ENCODE measurements around the gene UBXN11.
"Not testable (repeated sequence)": the region's sequence is repeated elsewhere in the genome, so short reads cannot be mapped to it uniquely, and the experiment has no call there.

UBXN11 gene

DNA sequence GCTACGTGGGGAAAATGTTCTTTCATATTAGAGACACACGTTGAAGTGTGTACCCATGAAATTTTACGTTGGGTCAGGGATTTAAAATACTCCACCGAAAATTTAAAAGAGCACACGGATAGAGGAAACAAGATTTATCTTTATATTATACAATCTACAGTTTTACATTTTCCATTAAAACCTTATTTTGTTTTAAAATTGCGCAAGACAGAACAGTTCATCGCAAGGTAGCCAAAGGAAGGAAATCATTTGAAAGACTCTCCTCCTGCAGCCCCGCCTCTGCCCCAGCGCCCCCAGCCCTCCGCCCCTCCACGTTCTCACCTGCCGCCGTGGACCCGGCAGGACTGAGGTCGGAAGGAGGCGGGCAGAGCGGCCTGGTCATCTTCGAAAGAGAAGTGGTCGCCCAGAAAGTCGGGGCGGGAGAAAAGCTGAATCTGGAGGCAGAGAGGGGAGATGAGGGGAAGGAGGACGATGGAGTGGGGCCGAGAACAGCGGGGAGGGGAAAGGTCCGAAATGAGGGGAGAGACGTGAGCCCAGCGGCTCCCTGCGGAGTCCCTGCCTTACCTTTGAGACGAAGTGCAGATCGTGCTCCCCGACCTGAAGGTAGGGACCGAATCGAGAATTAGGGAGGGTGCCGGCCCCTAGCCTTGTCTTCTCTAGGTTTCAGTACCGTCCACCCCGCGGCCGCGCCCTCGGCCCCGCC lies 29.5 kb upstream of the UBXN11 start:
- DNase-seq: peak; percentile 51

DNA sequence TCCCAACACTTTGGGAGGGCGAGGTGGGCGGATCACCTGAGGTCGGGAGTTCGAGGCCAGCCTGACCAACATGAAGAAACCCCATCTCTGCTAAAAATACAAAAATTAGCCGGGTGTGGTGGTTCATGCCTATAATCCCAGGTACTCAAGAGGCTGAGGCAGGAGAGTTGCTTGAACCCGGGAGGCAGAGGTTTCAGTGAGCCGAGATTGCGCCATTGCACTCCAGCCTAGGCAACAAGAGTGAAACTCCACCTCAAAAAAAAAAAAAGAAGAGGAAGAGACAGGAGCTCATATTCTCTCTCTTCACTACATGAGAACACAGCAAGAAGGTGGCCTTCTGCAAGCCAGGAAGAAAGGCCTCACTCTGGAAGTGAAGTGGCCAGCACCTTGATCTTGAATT lies 26.9 kb upstream of the UBXN11 start:
- DNase-seq: not testable (repeated sequence)

DNA sequence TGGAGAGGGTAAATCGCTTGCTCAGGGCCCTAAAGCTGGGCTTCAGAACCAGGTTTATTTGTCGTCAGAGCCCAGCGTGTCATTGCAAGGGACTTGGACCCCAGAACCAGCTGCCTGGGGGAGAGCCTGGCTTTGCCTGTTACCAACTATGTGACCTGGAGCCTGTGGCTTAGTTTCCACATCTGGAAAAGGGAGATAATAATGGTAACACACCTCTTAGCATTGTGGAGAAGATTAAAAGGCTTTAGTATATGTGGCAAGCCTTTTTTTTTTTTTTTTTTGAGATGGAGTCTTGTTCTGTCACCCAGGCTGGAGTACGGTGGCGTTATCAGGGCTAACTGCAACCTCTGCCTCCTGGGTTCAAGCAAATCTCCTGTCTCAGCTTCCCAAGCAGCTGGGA lies 23.8 kb upstream of the UBXN11 start:
- no peak for DNase-seq

DNA sequence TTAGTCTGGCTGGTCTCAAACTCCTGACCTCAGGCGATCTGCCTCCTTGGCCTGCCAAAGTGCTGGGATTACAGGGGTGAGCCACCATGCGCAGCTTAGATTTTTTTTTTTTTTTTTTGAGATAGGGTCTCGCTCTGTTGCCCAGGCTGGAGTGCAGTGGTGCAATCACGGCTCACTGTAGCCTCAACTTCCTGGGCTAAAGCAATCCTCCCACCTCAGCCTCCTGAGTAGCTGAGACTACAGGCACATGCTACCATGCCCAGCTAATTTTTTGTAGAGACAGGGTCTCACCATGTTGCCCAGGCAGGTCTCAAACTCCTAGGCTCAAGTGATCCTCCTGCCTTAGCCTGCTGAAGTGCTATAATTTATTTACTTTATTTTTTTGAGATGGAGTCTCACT lies 22.9 kb upstream of the UBXN11 start:
- not testable (repeated sequence) for DNase-seq

DNA sequence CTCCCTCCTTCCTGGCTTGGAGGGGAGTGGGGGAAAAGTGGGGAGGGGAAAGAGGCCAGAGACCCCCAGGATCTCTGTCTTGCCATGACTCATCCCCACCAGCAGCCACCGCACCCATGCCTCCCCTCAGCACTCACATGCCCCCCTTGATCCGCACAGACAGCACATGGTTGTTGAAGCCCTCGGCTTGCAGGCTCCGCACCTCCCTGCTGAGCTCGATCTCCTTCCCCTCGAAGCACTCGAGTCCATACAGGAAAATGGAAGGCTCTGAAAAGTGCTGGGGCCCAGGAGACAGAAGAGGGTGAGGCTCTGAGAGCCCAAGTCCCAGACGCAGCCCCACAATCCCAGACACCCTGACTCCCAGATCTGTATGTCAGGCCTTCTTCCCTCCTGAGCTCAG lies 22.2 kb upstream of the UBXN11 start:
- no peak for DNase-seq

DNA sequence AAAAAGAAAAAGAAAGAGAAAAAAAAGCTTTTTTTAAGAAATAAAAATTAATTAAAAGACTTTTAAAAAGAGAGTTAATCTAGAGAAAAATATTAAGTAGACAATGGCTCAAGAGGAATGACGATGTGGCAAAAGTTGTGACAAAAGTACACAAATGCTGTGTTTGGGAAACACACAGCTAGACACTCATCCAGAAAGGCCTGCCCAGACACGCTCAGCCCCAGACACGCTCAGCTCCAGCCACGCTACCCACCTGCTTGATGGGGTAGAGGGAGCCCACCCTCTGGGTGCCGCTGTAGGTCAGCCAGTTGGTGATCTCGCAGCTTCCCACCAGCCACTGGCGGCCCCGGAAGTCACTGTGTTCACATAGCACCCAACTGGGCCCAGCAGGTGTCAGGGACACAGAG lies 21.5 kb upstream of the UBXN11 start:
- DNase-seq: no peak

DNA sequence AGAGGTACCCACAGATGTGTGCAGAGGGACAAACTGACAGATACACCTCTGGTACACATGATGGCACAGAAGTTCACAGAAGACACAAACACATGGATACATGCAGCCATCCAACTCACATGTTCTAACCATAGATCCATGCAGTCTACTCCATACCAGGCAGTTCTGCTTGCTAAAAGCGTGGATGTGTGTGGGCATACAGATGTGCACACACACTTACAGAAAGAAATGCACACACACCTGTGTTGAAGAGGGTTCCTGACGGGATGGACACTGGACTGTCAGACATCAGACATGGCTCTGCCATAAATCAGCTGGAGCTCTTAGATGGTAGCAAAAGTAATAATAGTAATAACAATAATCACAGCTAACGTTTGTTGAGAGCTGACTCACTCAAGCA lies 18.1 kb upstream of the UBXN11 start:
- no peak for DNase-seq

DNA sequence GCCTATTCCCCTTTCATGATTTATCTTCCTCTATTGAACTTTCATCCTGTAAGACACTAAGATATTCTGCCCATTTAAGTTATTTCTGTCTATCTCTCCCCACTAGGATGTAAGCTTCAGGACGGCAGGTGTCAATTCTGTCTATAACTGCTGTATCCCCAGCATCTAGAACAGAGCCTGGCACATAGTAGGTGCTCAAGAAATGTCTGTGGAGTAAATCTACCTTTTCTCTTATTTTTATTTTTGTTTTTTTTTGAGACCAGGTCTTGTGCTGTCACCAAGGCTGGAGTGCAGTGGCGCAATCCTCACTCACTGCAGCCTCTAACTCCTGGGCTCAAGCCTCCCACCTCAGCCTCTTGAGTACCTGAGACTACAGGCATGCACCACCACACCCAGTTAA lies 16.9 kb upstream of the UBXN11 start:
- DNase-seq: no peak

DNA sequence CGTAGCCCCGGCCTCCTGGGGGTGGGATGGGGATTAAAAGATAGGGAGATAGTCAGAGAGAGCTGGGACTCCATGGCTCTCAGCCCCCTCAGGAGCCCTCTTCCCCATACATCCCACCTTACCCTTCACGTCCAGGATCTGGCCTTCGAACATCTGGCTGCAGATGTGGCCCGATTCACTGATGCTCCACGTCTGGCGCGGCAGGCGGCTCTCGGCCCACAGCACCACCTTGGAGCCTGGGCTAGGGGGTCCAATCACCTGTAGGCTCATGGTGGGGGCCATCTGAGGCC lies 15.6 kb upstream of the UBXN11 start:
- no peak for DNase-seq

DNA sequence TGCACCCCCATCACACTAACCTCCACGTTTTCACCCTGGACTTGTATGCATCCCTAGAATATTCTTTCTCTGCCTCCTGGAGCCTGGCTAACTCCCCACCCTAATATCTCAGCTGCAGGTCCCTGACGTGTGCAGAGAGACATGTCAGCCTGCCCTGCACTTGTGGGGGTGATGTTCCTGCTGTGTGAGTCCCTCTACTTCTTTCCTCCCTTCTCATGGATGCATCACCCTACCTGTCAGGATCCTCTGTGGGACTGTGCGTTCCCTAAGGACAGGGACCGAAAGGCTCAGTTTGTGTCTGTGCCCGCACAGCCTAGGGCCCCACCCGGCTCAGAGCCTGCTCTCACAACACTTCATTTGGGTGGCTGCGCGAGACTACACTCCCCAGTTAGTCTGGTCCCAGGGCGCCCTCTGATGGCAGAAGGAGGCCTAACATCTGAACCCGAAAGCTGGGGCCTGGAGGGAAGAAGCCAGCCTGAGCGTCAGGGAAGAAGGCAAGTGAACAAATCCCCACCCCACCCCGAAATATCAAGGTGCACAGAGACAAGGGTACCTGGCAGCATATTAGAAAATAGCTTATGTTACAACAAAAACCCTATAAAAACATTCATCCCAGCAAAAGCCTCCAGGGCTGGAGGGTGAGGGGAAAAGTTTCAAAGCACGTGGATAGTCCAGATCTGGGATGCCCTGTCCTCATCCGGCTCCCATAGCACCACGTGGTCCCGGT lies 15.0 kb upstream of the UBXN11 start:
- DNase-seq: peak; percentile 92

DNA sequence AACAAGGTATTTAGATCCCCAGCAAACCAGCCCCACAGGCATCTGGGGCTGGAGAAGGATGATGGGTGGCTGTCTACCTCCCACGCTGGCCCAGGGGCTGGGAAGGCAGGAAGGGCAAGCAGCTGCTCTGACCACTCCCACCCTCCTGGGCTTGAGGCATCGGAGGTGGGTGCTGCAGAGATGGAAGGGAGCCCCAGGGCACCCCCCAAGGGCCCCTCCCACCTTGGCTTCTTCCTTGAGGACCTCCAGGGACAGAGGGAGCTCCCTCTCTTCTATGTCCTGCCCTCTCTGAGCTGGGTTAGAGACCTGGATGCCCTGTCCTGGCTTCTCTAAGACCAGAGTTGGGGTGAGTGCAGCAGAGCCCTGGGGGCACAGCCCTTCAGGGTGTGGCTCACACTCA lies 14.5 kb upstream of the UBXN11 start:
- no peak for DNase-seq

DNA sequence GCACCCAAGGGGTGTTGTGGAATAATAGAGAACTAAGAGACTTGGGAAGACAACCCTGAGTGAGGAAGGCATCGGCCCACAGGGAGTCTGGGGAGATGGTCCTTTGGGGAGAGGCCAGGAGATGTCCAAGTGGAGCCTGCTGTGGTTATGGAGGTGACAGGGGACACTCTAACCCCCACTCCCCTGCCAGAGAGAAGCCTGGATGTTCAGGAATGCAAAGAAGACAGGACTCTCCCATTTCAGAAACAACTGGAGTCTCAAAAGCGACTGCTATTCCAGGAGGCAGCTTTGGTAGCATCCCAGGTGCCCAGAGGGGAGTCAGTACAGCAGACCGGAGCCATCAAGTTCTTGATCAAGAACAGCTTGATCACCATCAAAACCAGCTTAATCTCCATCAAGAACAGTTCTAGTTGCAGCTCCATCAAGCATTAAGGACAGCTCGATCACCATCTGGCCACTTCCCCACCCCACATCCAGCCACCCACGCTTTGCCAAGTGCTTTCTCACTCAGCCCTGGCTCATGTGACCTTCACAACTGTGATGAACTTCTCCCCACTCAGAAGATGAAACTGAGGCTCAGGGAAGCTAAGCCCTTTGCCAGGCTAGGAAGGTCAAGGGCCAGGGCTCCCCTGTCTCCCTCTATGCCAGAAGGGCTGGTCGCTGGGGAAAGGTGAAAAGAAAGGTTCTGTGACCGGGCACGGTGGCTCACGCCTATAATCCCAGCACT lies 12.1 kb upstream of the UBXN11 start:
- no peak for DNase-seq

DNA sequence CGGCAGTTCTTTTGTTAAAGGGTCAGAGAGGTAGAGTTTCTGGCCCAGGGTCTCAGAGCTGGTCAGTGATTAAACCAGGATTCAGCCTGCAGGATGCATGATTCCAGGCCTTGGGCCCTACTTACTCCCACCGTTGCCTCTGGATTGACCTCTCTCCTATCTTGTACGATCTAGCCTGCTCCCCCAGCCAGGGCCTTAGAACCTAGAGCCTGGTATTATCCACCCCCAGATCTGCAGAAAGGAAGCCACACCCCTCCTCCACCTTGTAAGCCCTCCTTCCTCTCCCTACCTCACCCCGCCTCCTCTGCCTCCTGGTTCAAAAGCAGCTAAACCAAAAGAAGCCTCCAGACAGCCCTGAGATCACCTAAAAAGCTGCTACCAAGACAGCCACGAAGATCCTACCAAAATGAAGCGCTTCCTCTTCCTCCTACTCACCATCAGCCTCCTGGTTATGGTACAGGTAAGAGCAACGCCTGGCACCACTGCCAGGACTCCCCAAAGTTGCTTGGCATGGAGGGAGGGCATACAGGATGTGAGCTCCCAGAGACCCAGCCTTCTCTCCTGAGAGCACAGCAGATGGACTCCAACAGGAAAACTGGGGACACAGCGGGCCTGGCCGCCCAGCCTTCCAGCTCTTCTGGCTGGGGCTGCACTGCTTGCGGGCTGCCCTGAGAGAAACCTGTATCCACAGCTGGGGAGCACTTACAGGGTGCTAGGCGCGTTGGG lies 11.3 kb upstream of the UBXN11 start, which contains the start of gene CD52:
Gene CD52 (plus strand): TSS at position 347 of the 726 bp plus-strand sequence. CDS start 60 bp downstream, at position 407.
- DNase-seq: no peak

DNA sequence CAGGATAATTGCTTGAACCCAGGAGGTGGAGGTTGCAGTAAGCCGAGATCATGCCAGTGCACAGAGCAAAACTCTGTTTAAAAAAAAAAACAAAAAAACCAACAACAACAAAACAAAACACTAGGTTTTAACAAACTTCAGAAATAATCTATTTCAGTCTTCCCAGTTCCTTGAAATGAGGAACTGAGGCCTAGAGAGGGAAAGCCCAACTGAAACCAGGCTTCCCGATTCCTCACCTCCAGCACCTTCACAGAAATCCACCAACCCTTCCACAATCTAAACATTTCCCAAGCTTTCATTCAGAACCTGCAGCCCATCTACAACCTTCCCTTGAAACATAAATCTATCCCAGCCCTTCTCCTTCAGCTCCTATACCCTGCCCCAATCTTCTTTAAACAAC lies 10.7 kb upstream of the UBXN11 start:
- no peak for DNase-seq

DNA sequence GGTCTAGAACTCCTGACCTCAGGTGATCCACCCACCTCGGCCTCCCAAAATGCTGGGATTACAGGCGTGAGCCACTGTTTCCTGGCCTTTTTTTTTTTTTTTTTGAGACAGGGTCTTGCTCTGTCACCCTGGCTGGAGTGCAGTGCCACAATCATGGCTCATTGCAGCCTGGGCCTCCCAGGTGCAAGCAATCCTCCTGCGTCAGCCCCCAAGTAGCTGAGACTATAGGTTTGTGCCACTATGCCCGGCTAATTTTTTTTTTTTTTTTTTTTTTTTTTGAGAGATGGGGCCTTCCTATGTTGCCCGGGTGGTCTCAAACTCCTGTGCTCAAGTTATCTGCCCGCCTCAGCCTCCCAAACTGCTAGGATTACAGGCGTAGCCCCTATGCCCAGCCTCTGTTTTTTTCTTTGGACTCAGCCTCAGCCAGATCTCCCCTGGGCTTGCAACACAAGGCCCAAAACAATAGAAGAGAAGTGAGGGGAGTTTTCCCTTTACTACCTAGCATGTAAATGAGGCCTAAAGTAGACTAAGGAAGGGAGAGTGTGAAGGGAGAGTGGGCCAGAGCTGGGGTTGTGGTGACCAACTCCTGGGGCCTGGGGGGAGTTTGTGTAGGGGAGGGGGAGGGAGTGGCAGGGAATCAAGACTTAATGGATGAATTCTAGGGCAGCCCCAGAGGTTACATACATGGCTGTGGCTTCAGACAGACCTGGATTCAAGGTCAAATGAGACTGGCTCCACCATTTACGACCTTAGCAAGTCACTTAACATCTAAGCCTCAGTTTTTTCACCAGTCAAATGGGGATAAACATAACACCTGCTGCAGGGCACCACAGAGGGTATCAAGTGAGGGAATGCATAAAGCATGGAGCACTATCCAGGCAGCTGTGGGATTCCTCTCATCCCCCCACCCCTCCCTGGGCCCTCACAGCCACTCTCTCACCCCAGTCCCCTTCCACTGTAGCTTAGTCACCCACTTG lies 9.7 kb upstream of the UBXN11 start:
- DNase-seq: no peak

DNA sequence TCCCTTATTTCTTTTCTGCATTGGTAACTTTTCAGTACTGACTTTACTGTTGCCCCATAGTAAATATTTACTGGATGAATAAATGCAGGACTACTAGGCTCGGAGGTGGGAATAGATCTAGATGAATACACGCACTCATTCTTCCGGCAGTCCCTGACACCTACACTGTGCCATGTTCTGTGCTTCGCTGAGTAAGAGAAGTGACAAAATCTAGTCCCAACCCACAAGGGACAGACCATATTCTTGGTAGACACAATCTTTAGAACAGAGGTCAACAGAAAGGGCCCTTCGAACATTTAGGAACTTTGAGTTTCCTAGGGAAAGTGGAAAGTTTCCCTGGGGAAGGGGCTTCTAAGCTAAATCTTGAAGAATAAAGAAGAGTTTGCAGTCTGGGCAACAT lies 8.1 kb upstream of the UBXN11 start:
- no peak for DNase-seq

DNA sequence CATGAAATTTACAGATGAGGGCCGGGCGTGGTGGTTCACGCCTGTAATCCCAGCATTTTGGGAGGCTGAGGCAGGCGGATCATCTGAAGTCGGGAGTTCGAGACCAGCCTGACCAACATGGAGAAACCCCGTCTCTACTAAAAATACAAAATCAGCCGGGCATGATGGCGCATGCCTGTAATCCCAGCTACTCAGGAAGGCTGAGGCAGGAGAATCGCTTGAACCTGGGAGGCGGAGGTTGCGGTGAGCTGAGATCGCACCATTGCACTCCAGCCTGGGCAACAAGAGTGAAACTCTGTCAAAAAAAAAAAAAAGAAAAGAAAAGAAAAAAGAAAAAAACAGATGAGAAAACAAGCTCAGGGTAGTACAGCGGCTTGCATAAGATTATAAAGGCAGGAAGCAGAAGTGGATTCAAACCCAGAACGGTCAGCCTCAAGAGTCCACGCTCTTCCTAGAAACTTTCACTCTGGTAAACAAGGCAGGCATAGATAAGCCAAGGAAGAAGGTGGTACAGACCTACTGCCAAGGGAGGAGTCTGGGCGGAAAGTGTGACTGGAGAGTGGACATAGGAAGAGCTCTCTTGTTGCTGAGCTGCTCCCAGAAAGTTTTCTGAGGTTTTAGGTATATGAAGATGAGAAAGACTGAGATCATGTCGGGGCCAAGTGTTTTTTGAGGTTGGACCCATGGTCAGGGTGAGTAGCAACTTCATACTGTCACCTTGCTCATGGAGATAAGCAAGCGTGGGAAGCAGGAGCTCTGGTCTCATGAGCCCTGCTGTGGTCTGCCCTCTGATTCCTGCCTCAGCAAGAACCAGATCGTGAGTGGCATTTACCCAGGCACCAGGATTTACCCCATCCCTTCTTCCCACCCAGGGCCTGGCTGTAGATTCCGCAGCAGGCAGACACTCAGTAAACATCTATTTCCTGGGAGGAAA lies 1.8 kb upstream of the UBXN11 start:
- not testable (repeated sequence) for DNase-seq

DNA sequence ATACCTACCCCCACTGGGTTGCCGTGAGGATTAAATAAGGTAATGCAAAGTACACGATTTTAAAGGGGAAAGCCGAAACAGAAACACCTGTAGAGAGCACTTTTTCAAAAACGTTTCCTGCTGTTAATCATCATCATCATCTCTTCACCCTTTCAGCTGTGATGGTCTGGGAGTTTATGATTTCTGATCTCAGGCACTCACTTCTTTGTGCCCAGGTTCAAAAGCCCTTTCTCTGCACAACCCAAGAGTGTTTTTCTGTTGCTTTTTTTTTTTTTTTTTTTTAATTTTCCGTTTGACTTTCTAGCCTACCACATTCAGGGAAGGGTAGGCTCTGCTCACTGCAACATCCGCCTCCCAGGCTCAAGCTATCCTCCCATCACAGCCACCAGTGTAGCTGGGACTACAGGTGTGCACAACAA lies 936 bp upstream of the UBXN11 start:
- DNase-seq: no peak

DNA sequence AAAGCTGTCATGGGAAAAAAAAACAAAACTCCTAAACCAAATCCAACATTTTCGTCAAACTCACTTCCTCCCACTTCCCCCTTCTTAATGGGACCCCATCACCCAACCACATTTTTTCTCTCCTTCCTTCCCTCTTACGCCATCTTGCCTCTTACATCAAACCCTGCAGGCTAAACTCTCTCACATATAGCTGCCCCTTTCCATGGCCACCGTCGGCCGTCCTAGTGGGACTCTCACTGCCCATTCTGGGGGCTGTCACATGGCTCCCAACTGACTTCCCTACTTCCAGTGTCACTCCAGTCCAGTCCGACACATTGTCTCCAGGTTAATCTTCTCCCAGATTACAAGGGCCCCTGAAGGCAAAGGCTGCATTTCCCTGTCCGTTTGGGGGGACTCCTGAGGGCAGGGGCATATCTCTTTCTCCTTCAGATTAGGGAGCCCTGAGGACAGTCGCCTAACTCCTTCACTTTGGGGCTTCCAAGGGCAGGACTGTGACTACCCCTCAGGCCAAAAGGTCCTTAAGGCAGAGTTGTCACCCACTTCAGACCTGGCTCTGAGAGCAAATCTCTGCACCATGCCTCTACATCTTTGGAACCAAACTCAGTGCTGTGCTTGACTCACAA lies 658 bp downstream of the UBXN11 start:
- no peak for DNase-seq

DNA sequence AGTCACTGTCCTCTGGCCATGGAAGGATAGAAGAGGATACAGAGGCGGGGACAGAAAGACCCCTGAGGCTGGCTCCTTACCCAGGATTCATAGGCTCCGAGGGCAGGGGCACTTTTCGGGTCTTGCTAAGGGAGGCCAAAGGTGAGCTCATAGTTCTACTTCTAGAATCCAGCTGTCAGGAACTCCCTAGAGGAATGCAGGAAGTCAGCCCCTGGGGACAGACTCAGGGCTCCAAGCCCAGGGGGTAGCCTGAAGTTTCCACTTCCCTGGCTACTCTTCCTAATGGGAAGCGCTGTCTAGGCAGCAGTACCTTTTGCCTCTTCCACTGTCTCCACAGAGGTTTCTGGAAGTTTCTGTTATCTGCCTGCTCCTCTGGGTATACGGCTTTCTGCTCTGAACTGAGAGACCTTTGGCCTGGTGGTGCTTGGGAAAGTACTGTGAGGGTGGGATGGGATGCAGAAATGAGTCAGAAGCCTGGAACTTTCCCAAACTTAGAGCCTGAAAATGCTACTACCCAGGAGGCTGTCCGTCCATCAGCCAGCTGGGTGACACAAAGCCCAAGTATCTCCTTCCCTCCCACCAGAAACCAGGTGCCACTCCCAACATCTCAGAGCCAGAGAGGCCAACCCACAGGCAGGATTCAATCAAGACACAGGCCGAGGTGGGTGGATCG lies 3.6 kb downstream of the UBXN11 start:
- no peak for DNase-seq

All from retina (tissue), 1 donor.